WI38 (cell line): Measurements from ENCODE around the gene AATK.

Source experiments
- H3K4me3 ChIP-seq: 2 replicates; pipeline ENCODE4 v1.5.1; 2011; ENCODE audit warnings: low read depth, mild to moderate bottlenecking, control low read depth, low read length
- CTCF ChIP-seq: IDR thresholded peaks from 2 replicates; pipeline ENCODE4 v1.5.1; 2012; ENCODE audit warnings: low read depth, mild to moderate bottlenecking, control low read depth, low read length

AATK gene

GRCh38 chr17:81136366-81136765 is 29.7 kb downstream of the AATK start:
- H3K4me3 ChIP-seq, result no peak overlapping the region
- no peak for TF ChIP-seq CTCF

- H3K4me3 ChIP-seq, result no peak overlapping the region
- no peak for TF ChIP-seq CTCF
Observed at GRCh38 chr17:81135505-81136278, 30.3 kb downstream of the AATK start.

- H3K4me3 ChIP-seq, result no peak overlapping the region
- no peak for TF ChIP-seq CTCF
Observed at GRCh38 chr17:81134064-81134781, 31.8 kb downstream of the AATK start.

- no peak overlapping the region for H3K4me3 ChIP-seq
- no peak for TF ChIP-seq CTCF
Observed at GRCh38 chr17:81132770-81133723, 33.0 kb downstream of the AATK start.

- H3K4me3 ChIP-seq, result no peak overlapping the region
- no peak for TF ChIP-seq CTCF
Observed at GRCh38 chr17:81132197-81132540, 33.9 kb downstream of the AATK start.

- H3K4me3 ChIP-seq, result no peak overlapping the region
- no peak for TF ChIP-seq CTCF
Observed at GRCh38 chr17:81131486-81132196, 34.4 kb downstream of the AATK start.
